IMR-90 (cell line): ENCODE measurements around the gene EPOP. TPM values are rescaled to one million over a fixed set of nuclear protein-coding genes. Genes with fewer than 3 reads are reported as not detected.
"Not testable (repeated sequence)": the region's sequence is repeated elsewhere in the genome, so short reads cannot be mapped to it uniquely, and the experiment has no call there.

Source experiments
- ATAC-seq: fragments of 200-7000 bp; cut with Tn5 transposase; 2 replicates; pipeline ENCODE4 v1.9.1; 2020; ENCODE audit warnings: low read depth, mild to moderate bottlenecking, moderate library complexity
- BruUV-seq: library from RNA; stranded (reverse); fragments of 400-500 nt; replicated peaks from 2 replicates; lab custom pipeline; 2021; lab: Mats Ljungman, UMichigan
- CTCF ChIA-PET: fragments of 300-600 bp; formaldehyde crosslinking; extraction: SDS; loops from one replicate; lab custom pipeline; 2021; ENCODE audit warnings: antibody characterized with exemption; lab: Yijun Ruan, JAX
- POLR2A ChIA-PET: fragments of 300-600 bp; sonication (Branson Sonifier 250); formaldehyde crosslinking; loops from one replicate; lab custom pipeline; 2022; ENCODE audit warnings: antibody characterized with exemption; ENCODE audit not compliant: unreplicated experiment; lab: Charles Lee
- DNase-seq: peaks from one replicate; pipeline ENCODE4 v3.0.0; 2013
- H2AFZ ChIP-seq: replicated peaks from 2 replicates; pipeline ENCODE3; 2013; ENCODE audit warnings: low read length, mild to moderate bottlenecking; ENCODE audit not compliant: poor library complexity
- H2AK5ac ChIP-seq: 2 replicates; pipeline ENCODE4 v1.6.1; 2013; ENCODE audit warnings: low read depth, low read length, inconsistent platforms
- H2AK9ac ChIP-seq: replicated peaks from 2 replicates; pipeline ENCODE3; 2013; ENCODE audit warnings: mild to moderate bottlenecking, low read depth, low read length, moderate library complexity; ENCODE audit not compliant: poor library complexity
- H2BK120ac ChIP-seq: 2 replicates; pipeline ENCODE4 v1.6.1; 2013; ENCODE audit warnings: low read depth, low read length, inconsistent platforms
- H2BK15ac ChIP-seq: 3 replicates; pipeline ENCODE4 v1.6.1; 2013; ENCODE audit warnings: low read depth, low read length, inconsistent platforms
- H2BK20ac ChIP-seq: 2 replicates; pipeline ENCODE4 v1.6.1; 2013; ENCODE audit warnings: low read depth, mild to moderate bottlenecking, inconsistent platforms, low read length, moderate library complexity
- H2BK5ac ChIP-seq: 2 replicates; pipeline ENCODE4 v1.6.1; 2013; ENCODE audit warnings: mild to moderate bottlenecking, low read depth, low read length, inconsistent platforms; ENCODE audit not compliant: poor library complexity, severe bottlenecking
- H3K14ac ChIP-seq: replicated peaks from 2 replicates; pipeline ENCODE4 v1.6.1; 2013; ENCODE audit warnings: low read depth, low read length, inconsistent platforms
- H3K18ac ChIP-seq: 2 replicates; pipeline ENCODE4 v1.6.1; 2013; ENCODE audit warnings: low read depth, low read length, control low read depth
- H3K23ac ChIP-seq: 2 replicates; pipeline ENCODE4 v1.6.1; 2013; ENCODE audit warnings: low read depth, low read length, inconsistent platforms
- H3K27ac ChIP-seq: 2 replicates; pipeline ENCODE4 v1.5.1; 2013; ENCODE audit warnings: mild to moderate bottlenecking, control low read depth, low read length; ENCODE audit not compliant: insufficient read depth
- H3K27me3 ChIP-seq: 2 replicates; pipeline ENCODE4 v1.6.1; 2013; ENCODE audit warnings: low read length; ENCODE audit not compliant: control insufficient read depth, insufficient read depth
- H3K36me3 ChIP-seq: 2 replicates; pipeline ENCODE4 v1.6.1; 2013; ENCODE audit warnings: low read length, mixed read lengths; ENCODE audit not compliant: control insufficient read depth, insufficient read depth
- H3K4ac ChIP-seq: 2 replicates; pipeline ENCODE4 v1.6.1; 2013; ENCODE audit warnings: low read depth, low read length, inconsistent platforms
- H3K4me1 ChIP-seq: 2 replicates; pipeline ENCODE4 v1.6.1; 2013; ENCODE audit warnings: low read length, mixed read lengths; ENCODE audit not compliant: control insufficient read depth, insufficient read depth
- H3K4me2 ChIP-seq: 2 replicates; pipeline ENCODE4 v1.6.1; 2013; ENCODE audit warnings: low read depth, mild to moderate bottlenecking, control low read depth, low read length, moderate library complexity
- H3K4me3 ChIP-seq: 2 replicates; pipeline ENCODE4 v1.5.1; 2013; ENCODE audit warnings: low read depth, mild to moderate bottlenecking, control low read depth, low read length, moderate library complexity; ENCODE audit not compliant: insufficient read depth
- H3K56ac ChIP-seq: 2 replicates; pipeline ENCODE4 v1.6.1; 2013; ENCODE audit warnings: low read length, inconsistent platforms; ENCODE audit not compliant: insufficient read depth; ENCODE audit errors: extremely low read depth
- H3K79me1 ChIP-seq, 2 experiments: 2 replicates each; pipeline ENCODE4 v1.6.1; 2013; ENCODE audit warnings: low read length in 2 of 2, inconsistent platforms in 1 of 2, low read depth in 1 of 2
- H3K9ac ChIP-seq: 2 replicates; pipeline ENCODE4 v1.6.1; 2013; ENCODE audit warnings: low read depth, low read length, control low read depth
- H3K9me1 ChIP-seq: 2 replicates; pipeline ENCODE4 v1.6.1; 2013; ENCODE audit warnings: low read length, inconsistent platforms; ENCODE audit not compliant: insufficient read depth
- H3K9me3 ChIP-seq: 2 replicates; pipeline ENCODE4 v1.6.1; 2013; ENCODE audit warnings: low read length; ENCODE audit not compliant: control insufficient read depth, insufficient read depth
- H4K20me1 ChIP-seq: 2 replicates; pipeline ENCODE4 v1.6.1; 2013; ENCODE audit warnings: low read length, inconsistent platforms; ENCODE audit not compliant: insufficient read depth
- H4K5ac ChIP-seq: 2 replicates; pipeline ENCODE4 v1.6.1; 2013; ENCODE audit warnings: mild to moderate bottlenecking, low read depth, low read length, control low read depth
- H4K8ac ChIP-seq, 2 experiments: 2 replicates each; pipeline ENCODE4 v1.6.1; 2013; ENCODE audit warnings: low read depth in 2 of 2, low read length in 2 of 2, control low read depth in 1 of 2, inconsistent platforms in 1 of 2
- H4K91ac ChIP-seq: 2 replicates; pipeline ENCODE4 v1.6.1; 2013; ENCODE audit warnings: low read depth, low read length, inconsistent platforms; ENCODE audit not compliant: insufficient read depth
- BHLHE40 ChIP-seq: fragments of 150-350 bp; IDR thresholded peaks from 2 replicates; pipeline ENCODE4 v1.6.1; 2016; ENCODE audit warnings: mild to moderate bottlenecking, low read depth, low read length
- CHD1 ChIP-seq: IDR thresholded peaks from 2 replicates; pipeline ENCODE4 v1.6.1; 2012; ENCODE audit warnings: low read depth, low read length, improper control_type of control experiment
- FOS ChIP-seq: fragments of 150-350 bp; IDR thresholded peaks from 2 replicates; pipeline ENCODE4 v1.6.1; 2016; ENCODE audit warnings: low read depth, low read length
- NFE2L2 ChIP-seq: fragments of 150-350 bp; IDR thresholded peaks from 2 replicates; pipeline ENCODE4 v1.6.1; 2016; ENCODE audit warnings: low read depth, mild to moderate bottlenecking, low read length
- SMC3 ChIP-seq: fragments of 150-350 bp; IDR thresholded peaks from 2 replicates; pipeline ENCODE4 v1.6.1; 2016; ENCODE audit warnings: low read depth, mild to moderate bottlenecking, antibody characterized with exemption, low read length, moderate library complexity
- WGBS, 2 experiments: methylation state at CpG; one replicate each; pipeline versions ENCODE4 v1.1.5 to v1.1.7; 2013; ENCODE audit warnings: missing lambda C conversion rate in 2 of 2; ENCODE audit not compliant: insufficient read length in 1 of 2; ENCODE audit errors: extremely low coverage in 2 of 2; 5-methylcytosine and 5-hydroxymethylcytosine counted together
- dilution Hi-C: fragments of 300-500 bp; cut with HindIII; formaldehyde crosslinking; loops from one replicate; pipeline ENCODE4 v1.14.3; 2018; ENCODE audit warnings: low sequenced_read_pairs; ENCODE audit not compliant: unreplicated experiment
- in situ Hi-C: fragments of 300-500 bp; cut with MboI; formaldehyde crosslinking; loops from 3 replicates; pipeline ENCODE4 v1.14.3; 2019; ENCODE audit warnings: low sequenced_read_pairs, inconsistent platforms, mixed read lengths
- intact Hi-C: fragments of 100-400 bp; cut with micrococcal nuclease; formaldehyde crosslinking; loops from 2 replicates; pipeline ENCODE4 v1.10.0; 2022
- polyA plus RNA-seq, 3 experiments: library from polyadenylated mRNA; depleted of rRNA; stranded (reverse); fragments of >200 nt; gene quantifications; 2 replicates each; pipeline ENCODE4 v1.2.3, GENCODE V29; 2012; ENCODE audit warnings: low replicate concordance in 1 of 3
- total RNA-seq: library from RNA; depleted of rRNA; stranded (reverse); fragments of >200 nt; gene quantifications from 2 replicates; pipeline ENCODE4 v1.2.3, GENCODE V29; 2012

The EPOP gene
- total and polyA plus RNA-seq, 2 of the 4 experiments (the other 2 are of a cell fraction), result 0.36 to 0.82 TPM

DNA sequence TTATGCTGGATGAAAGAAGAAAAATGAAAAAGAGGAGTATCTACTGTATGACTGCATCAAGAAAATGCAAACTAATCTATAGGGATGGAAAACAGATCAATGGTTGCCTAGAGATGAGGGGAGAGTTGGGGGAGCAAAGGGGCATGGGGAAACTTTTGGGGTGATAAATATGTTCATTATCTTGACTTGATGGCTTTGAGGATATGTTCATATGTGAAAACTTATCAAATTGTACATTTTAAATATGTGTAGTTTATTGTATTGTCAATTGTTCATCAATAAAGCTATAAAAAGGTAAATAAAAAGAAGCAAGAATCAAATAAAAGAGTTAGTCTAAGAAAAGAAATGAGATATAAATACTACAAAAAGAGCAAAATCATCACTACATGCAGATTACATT is 49.3 kb downstream of the EPOP start:
- no peak overlapping the region for H3K4ac ChIP-seq
- no peak overlapping the region for H3K18ac ChIP-seq
- intact Hi-C loops (no loop called here), dilution Hi-C loops (no loop called here), in situ Hi-C loops (no loop called here)
- TF ChIP-seq CHD1, result no peak
- TF ChIP-seq BHLHE40, result no peak
- TF ChIP-seq SMC3, result no peak
- no peak for TF ChIP-seq FOS
- no peak for TF ChIP-seq NFE2L2
- H2BK20ac ChIP-seq, result no peak overlapping the region
- no peaks in the 10 kb centered on the region for H3K9me3 ChIP-seq
- no peak overlapping the region for H4K91ac ChIP-seq
- H3K4me2 ChIP-seq, result no peak overlapping the region
- no peak overlapping the region for H2BK5ac ChIP-seq
- no peaks in the 10 kb centered on the region for H3K9me1 ChIP-seq
- ChIA-PET CTCF (no interaction called here), POLR2A (no interaction called here)
- no peak overlapping the region for H3K27ac ChIP-seq
- H3K79me1 ChIP-seq, result no peaks in the 10 kb centered on the region
- no peak overlapping the region for H3K4me3 ChIP-seq
- no peaks in the 10 kb centered on the region for H3K4me1 ChIP-seq
- no peaks in the 10 kb centered on the region for H4K20me1 ChIP-seq
- no peak overlapping the region for H2AFZ ChIP-seq
- DNase-seq (no peak), ATAC-seq (no peak)
- H3K14ac ChIP-seq, result no peak overlapping the region
- BruUV-seq, result no TSS peak
- no peak overlapping the region for H3K23ac ChIP-seq
- no peak overlapping the region for H2AK9ac ChIP-seq
- no peak overlapping the region for H2BK15ac ChIP-seq
- H3K27me3 ChIP-seq, result peaks cover 29% of the 10 kb centered on the region
- no peak overlapping the region for H3K9ac ChIP-seq
- no peak overlapping the region for H2BK120ac ChIP-seq
- H3K56ac ChIP-seq, result no peak overlapping the region
- no peak overlapping the region for H4K5ac ChIP-seq
- H2AK5ac ChIP-seq, result no peak overlapping the region
- no peaks in the 10 kb centered on the region for H3K36me3 ChIP-seq
- no peak overlapping the region for H4K8ac ChIP-seq

- H2BK5ac ChIP-seq, H3K4ac ChIP-seq, H3K23ac ChIP-seq, H3K4me3 ChIP-seq, POLR2A ChIA-PET, H2AK5ac ChIP-seq, H4K5ac ChIP-seq, H3K9ac ChIP-seq, H4K8ac ChIP-seq, BruUV-seq, DNase-seq, ATAC-seq, H2AK9ac ChIP-seq, H2BK120ac ChIP-seq, H3K56ac ChIP-seq, H2AFZ ChIP-seq, H2BK15ac ChIP-seq, H3K9me3 ChIP-seq, in situ Hi-C loops, H3K79me1 ChIP-seq, dilution Hi-C loops, H3K14ac ChIP-seq, H3K36me3 ChIP-seq, H3K18ac ChIP-seq, H4K91ac ChIP-seq, intact Hi-C loops, H2BK20ac ChIP-seq, H3K4me1 ChIP-seq, CTCF ChIA-PET, H3K9me1 ChIP-seq, H3K27ac ChIP-seq, H3K4me2 ChIP-seq, H4K20me1 ChIP-seq: not testable (repeated sequence)
- 77% methylated on average over 3 of the region's 14 CpGs; no CpG with 5 or more reads in 1 of the 2 experiments for WGBS, 2 experiments
- peaks cover 34% of the 10 kb centered on the region for H3K27me3 ChIP-seq
These were observed 49.9 kb downstream of the EPOP start for GRCh38 chr17:38624782-38625355.
